Measurements from ENCODE around the gene KAZN.

KAZN gene

DNA sequence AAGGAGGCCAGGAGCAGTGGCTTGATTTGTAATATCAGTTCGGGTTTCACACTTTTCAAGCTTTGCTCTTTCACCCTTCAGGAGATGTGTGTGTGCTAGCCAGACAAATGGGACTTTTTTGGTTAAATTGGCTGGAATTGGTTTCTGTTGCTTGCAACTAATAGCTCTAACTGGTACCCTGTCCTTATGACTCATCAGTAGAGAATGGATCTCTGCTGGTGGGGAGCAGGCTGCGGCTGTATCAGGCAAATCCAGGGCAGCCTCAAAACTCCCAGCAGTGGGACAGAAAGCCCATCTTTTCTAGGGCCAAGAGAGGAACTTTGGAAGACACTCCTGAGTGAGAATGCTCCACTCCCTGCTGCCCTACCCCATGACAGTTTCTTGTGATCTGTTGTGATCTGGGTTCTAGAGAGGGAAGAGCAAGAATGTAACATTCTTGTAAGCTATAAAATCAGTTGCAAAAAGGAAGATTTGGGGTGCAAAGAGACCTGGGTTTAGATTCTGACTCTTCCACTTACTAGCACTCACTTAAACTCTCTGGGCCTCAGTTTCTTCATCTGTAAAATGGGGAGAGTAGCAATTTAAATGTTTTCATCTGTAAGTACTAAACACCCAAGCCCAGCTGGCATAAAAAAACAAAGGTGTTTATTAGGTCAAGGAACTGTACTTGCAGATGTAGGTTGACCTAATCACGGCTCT, 298.0 kb downstream of the KAZN start:
- TF ChIP-seq GATA3 (IDR thresholded peaks at IDR 0.05; ENCODE audit: low read depth, low read length) (no peak), GATA2 (IDR thresholded peaks at IDR 0.05; ENCODE audit: low read depth, low read length) (no peak)

DNA sequence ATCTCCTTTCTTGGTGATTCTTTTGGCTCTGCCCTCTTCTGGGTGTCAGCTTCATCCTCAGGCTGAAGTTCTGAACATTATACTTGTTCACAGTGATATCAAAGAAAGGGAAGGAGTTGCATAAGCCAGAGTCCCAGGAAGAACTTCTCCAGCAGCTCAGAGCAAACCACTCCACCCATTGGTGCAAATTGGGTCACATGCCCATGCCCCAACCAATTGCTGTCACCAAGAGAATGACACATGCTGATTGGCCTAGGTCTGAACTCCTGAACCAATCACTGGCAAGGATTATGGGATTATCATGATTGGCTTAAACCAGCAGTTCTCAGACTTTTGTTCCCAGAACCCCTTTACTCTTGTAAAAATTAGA, 298.6 kb downstream of the KAZN start:
- no peak for TF ChIP-seq GATA3 (IDR thresholded peaks at IDR 0.05; ENCODE audit: low read depth, low read length)
- TF ChIP-seq GATA2 (IDR thresholded peaks at IDR 0.05; ENCODE audit: low read depth, low read length) = no peak

DNA sequence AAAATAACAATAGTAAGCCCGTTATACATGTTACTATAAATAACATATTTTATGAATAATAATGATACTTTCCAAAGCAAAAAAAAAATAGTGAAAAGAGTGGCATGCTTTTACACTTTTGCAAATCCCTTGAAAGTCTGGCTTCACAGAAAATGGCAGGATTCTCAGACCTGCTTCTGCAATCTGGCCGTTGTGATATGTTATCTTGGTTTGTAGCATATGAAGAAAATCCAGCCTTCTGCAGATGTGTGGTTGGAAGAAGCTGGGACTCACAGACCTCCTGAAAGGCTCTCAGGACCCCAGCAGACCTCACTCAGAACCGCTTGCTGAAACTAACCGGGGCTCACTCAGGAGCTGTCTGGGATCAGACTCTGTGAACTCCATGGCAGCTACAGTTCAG, 299.1 kb downstream of the KAZN start:
- no peak for TF ChIP-seq GATA3 (IDR thresholded peaks at IDR 0.05; ENCODE audit: low read depth, low read length)
- no peak for TF ChIP-seq GATA2 (IDR thresholded peaks at IDR 0.05; ENCODE audit: low read depth, low read length)

DNA sequence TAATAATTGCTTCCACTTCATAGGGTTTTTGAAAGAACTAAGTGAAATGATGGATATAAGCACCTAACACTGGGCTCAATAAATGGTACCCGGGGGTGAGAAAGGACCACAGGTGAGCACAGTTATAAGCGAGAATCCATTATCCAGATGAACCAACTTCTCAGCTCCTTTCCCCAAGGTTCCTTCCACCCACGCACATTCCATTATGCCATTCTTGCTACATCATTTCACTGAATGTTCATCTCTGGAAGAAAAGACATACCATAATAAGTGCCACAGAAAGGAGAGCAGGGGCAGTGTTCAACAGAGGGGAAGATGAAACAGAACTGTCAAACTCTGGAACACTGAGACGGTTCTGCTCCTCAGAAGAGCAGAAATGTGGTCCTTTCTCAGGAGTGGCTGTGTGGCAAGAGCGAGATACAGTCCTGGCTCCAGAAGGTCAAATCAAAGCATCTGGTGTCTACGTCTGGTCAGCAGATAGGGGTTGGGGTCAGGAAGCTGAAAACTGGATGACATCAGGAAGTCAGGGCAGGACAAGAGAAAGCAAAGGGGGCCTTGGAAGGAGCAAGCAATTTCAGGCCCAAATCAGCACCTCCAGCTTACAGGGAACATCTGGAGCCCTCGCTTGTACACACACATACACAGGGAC, 299.6 kb downstream of the KAZN start:
- TF ChIP-seq GATA3 (IDR thresholded peaks at IDR 0.05; ENCODE audit: low read depth, low read length) (no peak), GATA2 (IDR thresholded peaks at IDR 0.05; ENCODE audit: low read depth, low read length) (no peak)

DNA sequence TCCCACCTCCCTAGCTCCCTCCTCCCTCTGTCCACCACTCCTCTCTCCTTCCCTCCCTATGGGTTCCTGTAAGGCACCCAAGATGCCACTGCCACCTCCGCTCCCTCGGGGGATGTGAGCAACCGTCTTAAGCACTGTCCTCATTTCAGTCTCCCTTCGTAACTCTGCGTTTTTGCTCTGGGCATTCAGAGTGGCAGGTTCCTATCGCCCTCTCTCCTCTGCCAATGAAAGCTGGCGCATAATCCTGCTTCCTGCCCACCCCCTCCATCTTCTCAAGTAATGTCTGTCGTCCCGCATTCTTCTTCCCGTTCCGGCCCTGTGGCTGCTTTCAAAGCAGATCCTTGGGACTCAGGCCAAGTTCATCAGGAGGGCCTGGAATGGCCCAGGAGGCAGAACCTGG, 301.2 kb downstream of the KAZN start:
- TF ChIP-seq GATA3 (IDR thresholded peaks at IDR 0.05; ENCODE audit: low read depth, low read length) (no peak), GATA2 (IDR thresholded peaks at IDR 0.05; ENCODE audit: low read depth, low read length) (no peak)

DNA sequence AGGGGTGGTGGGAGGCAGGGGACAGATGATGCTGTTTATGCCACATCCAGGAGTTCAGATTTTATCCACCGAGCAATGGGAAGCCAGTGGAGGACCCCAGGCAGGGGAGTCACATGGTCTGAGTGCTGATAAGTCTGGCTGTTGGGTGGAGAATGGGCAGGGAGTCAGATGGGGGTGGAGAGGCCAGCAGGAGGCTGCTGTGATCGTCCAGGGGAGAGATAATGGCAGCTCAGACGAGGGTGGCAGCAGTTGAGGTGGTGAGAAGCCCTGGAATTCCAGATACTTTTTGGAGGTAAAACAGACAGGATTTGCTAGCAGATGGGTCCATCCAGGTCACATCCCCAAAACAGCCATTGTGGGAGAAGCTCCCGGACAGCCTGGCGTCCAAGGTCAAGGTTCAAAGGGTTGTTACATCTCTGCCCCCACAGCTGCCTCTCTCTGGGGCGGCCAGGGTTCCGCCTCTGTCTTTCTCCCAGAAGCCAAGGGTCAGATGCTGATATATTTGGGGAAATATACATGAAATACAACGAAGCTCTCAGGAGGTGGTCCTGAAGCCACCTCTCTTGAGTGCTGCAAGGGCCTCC, 303.0 kb downstream of the KAZN start:
- no peak for TF ChIP-seq GATA3 (IDR thresholded peaks at IDR 0.05; ENCODE audit: low read depth, low read length)
- TF ChIP-seq GATA2 (IDR thresholded peaks at IDR 0.05; ENCODE audit: low read depth, low read length) = no peak

DNA sequence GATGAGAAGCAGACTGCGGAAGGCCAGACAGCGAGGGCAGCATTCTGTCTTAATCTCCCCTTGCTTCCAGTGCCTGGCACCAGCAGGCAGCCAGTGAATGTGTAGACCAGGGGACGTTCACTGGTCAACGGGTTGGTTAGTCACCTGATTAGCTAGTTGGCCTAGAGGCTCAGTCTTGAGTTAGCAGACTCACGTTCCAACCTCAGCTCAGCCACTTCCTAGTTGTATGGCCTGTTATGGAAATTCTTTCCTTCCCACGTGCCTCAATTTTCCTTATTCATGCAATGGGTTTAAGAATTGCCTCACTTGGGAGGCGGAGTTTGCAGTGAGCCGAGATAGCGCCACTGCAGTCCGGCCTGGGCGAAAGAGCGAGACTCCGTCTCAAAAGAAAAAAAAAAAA, 305.4 kb downstream of the KAZN start:
- no peak for TF ChIP-seq GATA2 (IDR thresholded peaks at IDR 0.05; ENCODE audit: low read depth, low read length)
- no peak for TF ChIP-seq GATA3 (IDR thresholded peaks at IDR 0.05; ENCODE audit: low read depth, low read length)

DNA sequence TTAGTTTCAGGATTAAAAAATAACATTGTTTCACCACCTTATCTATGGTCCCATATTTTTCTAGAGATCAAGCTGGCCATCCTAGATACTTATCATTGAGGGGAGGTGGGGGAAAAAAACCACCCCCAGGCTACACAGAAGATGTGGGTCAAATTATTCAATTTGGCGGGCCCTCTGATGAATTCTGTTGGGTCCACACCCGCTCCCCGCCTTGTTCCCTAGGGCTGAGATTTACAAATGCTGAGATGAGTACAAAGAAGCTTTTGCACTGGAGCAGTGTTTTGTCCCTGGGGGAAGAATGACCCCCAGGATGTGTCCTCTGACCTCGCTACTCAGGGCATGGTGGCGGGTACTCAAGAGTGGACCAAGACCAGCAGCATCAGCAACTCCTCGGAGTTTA, 308.2 kb downstream of the KAZN start:
- TF ChIP-seq GATA2 (IDR thresholded peaks at IDR 0.05; ENCODE audit: low read depth, low read length) (no peak), GATA3 (IDR thresholded peaks at IDR 0.05; ENCODE audit: low read depth, low read length) (no peak)

DNA sequence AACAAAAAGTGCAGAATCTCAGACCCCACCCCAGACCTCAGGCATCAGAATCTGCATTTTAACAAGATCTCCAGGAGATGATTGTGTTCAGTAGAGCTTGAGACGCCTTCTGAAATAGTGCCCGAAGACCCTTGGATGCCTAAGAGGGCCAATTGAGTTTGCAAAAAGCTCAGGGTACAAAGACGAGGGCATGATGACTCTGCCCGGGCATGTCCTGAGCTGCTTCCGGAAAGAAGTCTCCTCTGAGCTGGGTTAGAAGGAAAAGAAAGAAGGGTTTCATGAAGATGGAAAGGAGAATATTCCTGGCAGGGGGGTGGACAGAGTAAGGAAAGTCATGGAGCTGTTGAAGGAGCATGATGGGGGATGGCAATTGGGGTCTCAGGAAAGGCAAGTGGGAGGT, 308.9 kb downstream of the KAZN start:
- TF ChIP-seq GATA2 (IDR thresholded peaks at IDR 0.05; ENCODE audit: low read depth, low read length) = no peak
- no peak for TF ChIP-seq GATA3 (IDR thresholded peaks at IDR 0.05; ENCODE audit: low read depth, low read length)

DNA sequence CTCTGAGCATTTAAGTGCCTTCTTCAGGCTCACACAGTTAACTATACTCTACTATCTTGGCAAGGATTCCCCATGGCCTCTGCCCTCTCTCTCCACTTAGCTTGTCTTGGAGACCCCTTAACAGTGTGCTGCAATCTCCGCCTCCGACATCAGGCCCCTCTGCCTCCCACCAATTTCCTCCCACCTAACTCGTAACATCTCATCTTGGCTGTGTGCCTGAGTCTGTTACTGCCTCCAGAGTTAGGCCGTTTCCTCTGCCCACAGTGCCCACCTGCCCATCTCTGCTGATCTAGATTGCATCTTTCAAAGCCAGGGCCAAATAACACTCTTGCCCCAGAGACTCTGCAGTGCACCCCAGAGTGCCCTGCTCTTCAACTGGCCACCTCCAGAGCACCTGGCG, 310.8 kb downstream of the KAZN start:
- TF ChIP-seq GATA2 (IDR thresholded peaks at IDR 0.05; ENCODE audit: low read depth, low read length) (no peak), GATA3 (IDR thresholded peaks at IDR 0.05; ENCODE audit: low read depth, low read length) (no peak)

DNA sequence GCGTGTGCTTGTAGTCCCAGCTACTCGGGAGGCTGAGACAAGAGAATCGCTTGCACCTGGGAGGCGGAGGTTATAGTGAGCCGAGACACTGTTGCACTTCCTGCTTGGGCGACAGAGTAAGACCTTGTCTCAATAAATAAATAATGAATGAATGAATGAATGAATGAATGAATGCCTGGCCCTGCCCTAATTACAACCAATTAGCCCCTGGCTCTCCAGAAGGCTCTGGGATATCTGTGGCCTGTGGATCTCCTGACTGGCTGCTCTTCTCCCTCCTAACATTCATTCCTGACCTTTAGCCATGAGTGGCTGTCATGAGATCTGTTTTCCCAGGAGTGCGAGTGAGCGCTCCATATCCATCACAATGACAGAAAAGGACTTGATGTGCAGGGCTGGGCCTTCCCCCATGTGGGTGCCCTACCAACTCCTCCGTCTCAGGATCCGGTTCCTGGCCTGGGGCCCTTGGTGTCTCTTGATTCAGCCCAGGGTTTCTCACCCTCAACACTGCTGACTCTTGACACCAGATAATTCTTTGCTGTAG, 311.5 kb downstream of the KAZN start:
- TF ChIP-seq GATA3 (IDR thresholded peaks at IDR 0.05; ENCODE audit: low read depth, low read length) = no peak
- no peak for TF ChIP-seq GATA2 (IDR thresholded peaks at IDR 0.05; ENCODE audit: low read depth, low read length)

DNA sequence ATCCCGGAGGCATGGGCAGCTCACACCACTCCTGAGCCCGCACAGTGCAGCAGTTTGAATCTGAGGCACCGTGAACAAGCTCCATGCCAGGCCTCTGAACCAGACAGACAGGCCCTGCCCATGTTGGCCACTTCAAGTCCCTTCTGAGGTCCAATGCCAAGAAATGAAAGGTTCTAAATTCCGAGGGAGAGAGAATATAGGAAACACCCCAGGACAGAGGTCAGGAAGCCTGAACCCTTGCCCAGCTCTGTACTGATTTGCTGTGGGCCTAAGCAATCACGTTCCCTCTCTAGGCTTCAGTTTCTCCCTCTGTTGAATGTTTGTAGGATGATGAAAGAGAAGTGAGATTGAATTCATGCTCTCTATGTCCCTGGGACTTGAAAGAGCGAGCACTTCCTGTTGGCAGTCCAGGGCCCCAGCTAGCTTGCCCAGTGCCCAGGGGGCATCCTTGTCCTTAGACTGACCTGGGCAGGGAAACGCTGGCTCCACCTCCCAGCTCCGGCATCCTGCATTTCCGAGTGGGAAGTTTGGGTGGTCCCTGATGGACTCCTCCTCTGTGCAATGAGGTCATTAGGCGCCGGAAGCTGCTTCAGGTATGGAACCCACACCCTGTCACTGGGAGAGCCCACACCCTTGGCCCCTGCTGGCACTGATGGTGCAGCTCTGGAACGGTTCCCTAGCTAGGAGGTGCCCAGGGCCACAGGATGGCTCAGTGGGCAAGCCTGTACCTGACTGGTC, 312.7 kb downstream of the KAZN start:
- no peak for TF ChIP-seq GATA2 (IDR thresholded peaks at IDR 0.05; ENCODE audit: low read depth, low read length)

DNA sequence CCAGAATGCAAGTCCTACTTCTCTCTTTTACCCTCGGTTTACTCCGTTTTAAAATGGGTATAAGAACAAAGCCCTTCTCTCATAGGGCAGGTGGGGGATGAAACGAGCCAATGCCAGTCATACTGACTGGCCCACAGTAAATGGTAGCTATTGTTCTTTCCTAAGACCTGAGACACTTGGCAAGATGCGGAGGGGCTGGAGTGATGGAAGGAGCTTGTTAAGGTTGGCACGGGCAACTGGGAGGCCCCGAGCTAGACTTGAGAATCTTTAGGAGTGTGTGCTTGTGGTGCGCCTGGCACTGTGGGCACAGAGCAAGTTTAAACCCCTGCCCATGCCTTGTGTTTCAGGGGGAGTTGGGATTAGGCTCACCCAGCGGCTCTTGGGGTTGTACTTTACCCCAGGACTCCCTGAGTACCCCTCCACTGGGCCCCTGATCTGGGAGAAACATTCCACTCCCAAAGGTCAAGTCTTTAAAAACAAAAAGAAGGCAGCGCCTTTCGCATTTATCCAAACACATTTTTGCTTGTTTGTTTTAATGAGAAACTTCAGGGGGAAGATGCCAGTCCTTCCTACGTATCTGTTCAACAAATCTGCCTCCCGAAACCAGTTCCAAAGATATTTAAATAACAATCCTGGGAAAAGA, 314.5 kb downstream of the KAZN start:
- TF ChIP-seq GATA2 (IDR thresholded peaks at IDR 0.05; ENCODE audit: low read depth, low read length) = no peak
- no peak for TF ChIP-seq GATA3 (IDR thresholded peaks at IDR 0.05; ENCODE audit: low read depth, low read length)

Data from SH-SY5Y (cell line).